Measurements from ENCODE around the gene SPINK2. TPM values are rescaled to one million over a fixed set of nuclear protein-coding genes. Genes with fewer than 3 reads are reported as not detected.

The SPINK2 gene
- not detected in 2 replicates for total RNA-seq

DNA sequence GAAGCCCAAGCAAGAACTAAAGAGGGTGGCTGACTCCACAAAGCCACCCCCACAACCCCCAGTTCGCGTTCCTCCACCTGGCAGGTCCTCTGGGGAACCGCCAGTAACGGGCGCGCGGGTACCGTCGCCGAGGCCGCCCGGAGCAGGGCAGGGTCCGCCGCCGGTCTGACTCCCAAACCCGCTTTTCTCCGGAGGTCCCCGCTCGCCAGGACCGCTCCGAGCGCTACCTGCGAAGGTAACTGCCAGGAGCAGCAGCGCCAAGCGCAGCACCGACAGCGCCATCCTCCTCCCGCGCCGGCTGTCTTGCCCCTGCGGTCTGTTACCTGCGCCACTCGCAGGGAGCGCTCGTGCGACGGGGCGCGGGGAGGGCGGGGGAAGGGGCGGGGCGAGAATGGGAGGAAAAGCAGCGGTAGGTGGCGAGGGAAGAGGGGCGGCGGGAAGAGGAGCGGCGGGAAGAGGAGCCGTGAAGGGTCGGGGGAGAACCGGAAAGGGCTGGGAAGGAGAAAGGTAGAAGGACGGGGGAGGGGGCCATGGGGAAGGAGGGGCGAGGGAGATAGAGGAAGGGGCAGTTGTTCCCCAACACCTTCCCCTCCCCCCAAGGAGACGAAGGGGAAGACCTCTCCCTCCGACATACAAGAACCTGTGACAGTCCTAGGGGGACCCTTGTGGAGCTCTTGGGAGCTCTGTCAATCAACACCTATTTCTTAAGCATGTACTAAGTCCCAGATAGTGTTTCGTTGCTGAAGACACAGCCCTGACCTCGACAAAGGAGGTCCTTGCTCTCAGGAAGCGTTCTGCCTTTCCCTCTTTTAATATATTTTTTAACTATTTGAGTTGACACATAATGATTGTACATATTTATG lies at the start of gene SPINK2:
Gene SPINK2 (minus strand): TSS at position 321 of the 863 bp plus-strand sequence. CDS start 39 bp downstream, at position 282.

Other genes with a start within 250 kb of the SPINK2 start
- 0.37 and 2.2 TPM in 2 replicates for gene HOPX, start 140.4 kb downstream of the SPINK2 start, total RNA-seq
- gene REST, start 86.2 kb upstream of the SPINK2 start, total RNA-seq: 34.0 and 35.9 TPM in 2 replicates
- 15.1 and 19.7 TPM in 2 replicates for gene NOA1, start 155.9 kb upstream of the SPINK2 start, total RNA-seq
- 140 and 161 TPM in 2 replicates for gene POLR2B, start 157.2 kb upstream of the SPINK2 start, total RNA-seq

Data from uterine smooth muscle cell (primary cell).